Right atrium auricular region (tissue), 2 donors: Measurements from ENCODE around the gene PDE4B. TPM values are rescaled to one million over a fixed set of nuclear protein-coding genes. Genes with fewer than 3 reads are reported as not detected.

Experiments
- DNase-seq: peaks from one replicate; pipeline ENCODE4 v3.0.0-alpha.2; 2019; ENCODE audit warnings: low spot score
- H3K27ac ChIP-seq, 2 donors: fragments of 200-600 bp; sonication (generic); 1 replicate in 1 of 2; 2 replicates in 1 of 2; pipeline ENCODE4 v1.5.1; 2016 to 2019
- H3K27me3 ChIP-seq, 2 donors: fragments of 200-600 bp; sonication (generic); one replicate each; pipeline versions ENCODE4 v1.5.1 to v1.6.0; 2017 to 2019
- H3K36me3 ChIP-seq: fragments of 200-600 bp; sonication (generic); one replicate; pipeline ENCODE4 v1.5.1; 2016
- H3K4me1 ChIP-seq, 2 donors: fragments of 200-600 bp; sonication (generic); one replicate each; pipeline versions ENCODE4 v1.5.1 to v1.6.0; 2017 to 2019
- H3K4me3 ChIP-seq, 2 donors: fragments of 200-600 bp; sonication (generic); 1 replicate in 1 of 2; 2 replicates in 1 of 2; pipeline ENCODE4 v1.5.1; 2017 to 2019; ENCODE audit warnings: mild to moderate bottlenecking in 1 of 2, moderate library complexity in 1 of 2
- H3K9me3 ChIP-seq, 2 donors: fragments of 200-600 bp; sonication (generic); one replicate each; pipeline ENCODE4 v1.5.1; 2019
- CTCF ChIP-seq, 2 donors: fragments of 200-600 bp; sonication (generic); IDR thresholded peaks; one replicate each; pipeline ENCODE4 v1.5.1; 2019; ENCODE audit warnings: antibody characterized with exemption in 2 of 2
- total RNA-seq, 2 donors: library from RNA; depleted of rRNA; stranded (reverse); fragments of >200 nt; gene quantifications; one replicate each; pipeline ENCODE4 v1.1.0, GENCODE V29; 2016

The PDE4B gene
- total RNA-seq, 2 donors from 2014 or later = 16.0 to 27.7 TPM

- Histone ChIP-seq H3K36me3 (no peaks in the 10 kb centered on the region), H3K9me3 (peaks cover 0 to 12% of the 10 kb centered on the region in 2 donors), H3K27ac (no peak overlapping the region), H3K27me3 (no peaks in the 10 kb centered on the region), H3K4me1 (no peaks in the 10 kb centered on the region), H3K4me3 (no peak overlapping the region)
- no peak for DNase-seq
- TF ChIP-seq CTCF (IDR thresholded peaks at IDR 0.05) = no peak
Observed at GRCh38 chr1:66383168-66383567, 590.5 kb downstream of the PDE4B start.

- Histone ChIP-seq H3K27me3 (no peaks in the 10 kb centered on the region), H3K9me3 (peaks cover 0 to 12% of the 10 kb centered on the region in 2 donors), H3K36me3 (no peaks in the 10 kb centered on the region), H3K27ac (no peak overlapping the region), H3K4me1 (no peaks in the 10 kb centered on the region), H3K4me3 (no peak overlapping the region)
- TF ChIP-seq CTCF (IDR thresholded peaks at IDR 0.05) = no peak
- DNase-seq = no peak
Observed at GRCh38 chr1:66383611-66384010, 590.9 kb downstream of the PDE4B start.

- no peak for TF ChIP-seq CTCF (IDR thresholded peaks at IDR 0.05)
- H3K36me3 ChIP-seq = no peaks in the 10 kb centered on the region
- no peak overlapping the region for H3K27ac ChIP-seq
- no peaks in the 10 kb centered on the region for H3K27me3 ChIP-seq
- no peak for DNase-seq
- no peaks in the 10 kb centered on the region for H3K4me1 ChIP-seq
- no peak overlapping the region for H3K4me3 ChIP-seq
- peaks cover 0 to 12% of the 10 kb centered on the region in 2 donors for H3K9me3 ChIP-seq
Observed at GRCh38 chr1:66384258-66384921, 591.7 kb downstream of the PDE4B start.

GRCh38 chr1:66386712-66387111, 594.0 kb downstream of the PDE4B start:
- Histone ChIP-seq H3K27me3 (no peaks in the 10 kb centered on the region), H3K9me3 (peaks cover 0 to 12% of the 10 kb centered on the region in 2 donors), H3K4me1 (no peaks in the 10 kb centered on the region), H3K27ac (no peak overlapping the region), H3K4me3 (no peak overlapping the region), H3K36me3 (no peaks in the 10 kb centered on the region)
- DNase-seq = no peak
- TF ChIP-seq CTCF (IDR thresholded peaks at IDR 0.05) = no peak

GRCh38 chr1:66388913-66389312, 596.2 kb downstream of the PDE4B start:
- no peak for DNase-seq
- TF ChIP-seq CTCF (IDR thresholded peaks at IDR 0.05) = no peak
- H3K9me3 ChIP-seq = peaks cover 0 to 12% of the 10 kb centered on the region in 2 donors

More at GRCh38 chr1:66388913-66389312, 596.2 kb downstream of the PDE4B start:
- H3K4me3 ChIP-seq = no peak overlapping the region
- no peaks in the 10 kb centered on the region for H3K27me3 ChIP-seq
- no peaks in the 10 kb centered on the region for H3K36me3 ChIP-seq
- no peak overlapping the region for H3K27ac ChIP-seq
- H3K4me1 ChIP-seq = no peaks in the 10 kb centered on the region
